ENCODE results near the gene IQCH.

Gene IQCH

GRCh38 chr15:67545864-67546263, 291.3 kb downstream of the IQCH start:
- no peak for TF ChIP-seq CTCF (IDR thresholded peaks at IDR 0.05; ENCODE audit: borderline replicate concordance, control extremely low read depth, extremely low read depth, insufficient read depth, missing control alignments)
- no peak for DNase-seq (ENCODE audit: low spot score)
- in situ Hi-C loops (cut with MboI; ENCODE audit: low sequenced_read_pairs, unreplicated experiment) = no loop called here

- no peak for DNase-seq (ENCODE audit: low spot score)
- in situ Hi-C loops (cut with MboI; ENCODE audit: low sequenced_read_pairs, unreplicated experiment) = no loop called here
- TF ChIP-seq CTCF (IDR thresholded peaks at IDR 0.05; ENCODE audit: borderline replicate concordance, control extremely low read depth, extremely low read depth, insufficient read depth, missing control alignments) = no peak
These were observed 292.5 kb downstream of the IQCH start for GRCh38 chr15:67547064-67547463.

GRCh38 chr15:67547836-67548235, 293.2 kb downstream of the IQCH start:
- TF ChIP-seq CTCF (IDR thresholded peaks at IDR 0.05; ENCODE audit: borderline replicate concordance, control extremely low read depth, extremely low read depth, insufficient read depth, missing control alignments) = no peak
- in situ Hi-C loops (cut with MboI; ENCODE audit: low sequenced_read_pairs, unreplicated experiment) = no loop called here
- DNase-seq (ENCODE audit: low spot score) = no peak

- no peak for TF ChIP-seq CTCF (IDR thresholded peaks at IDR 0.05; ENCODE audit: borderline replicate concordance, control extremely low read depth, extremely low read depth, insufficient read depth, missing control alignments)
- no peak for DNase-seq (ENCODE audit: low spot score)
- in situ Hi-C loops (cut with MboI; ENCODE audit: low sequenced_read_pairs, unreplicated experiment) = no loop called here
These were observed 293.8 kb downstream of the IQCH start for GRCh38 chr15:67548236-67548852.

- DNase-seq (ENCODE audit: low spot score) = no peak
- in situ Hi-C loops (cut with MboI; ENCODE audit: low sequenced_read_pairs, unreplicated experiment) = no loop called here
- TF ChIP-seq CTCF (IDR thresholded peaks at IDR 0.05; ENCODE audit: borderline replicate concordance, control extremely low read depth, extremely low read depth, insufficient read depth, missing control alignments) = no peak
These were observed 294.5 kb downstream of the IQCH start for GRCh38 chr15:67548862-67549651.

GRCh38 chr15:67549736-67550135, 295.1 kb downstream of the IQCH start:
- no peak for DNase-seq (ENCODE audit: low spot score)
- in situ Hi-C loops (cut with MboI; ENCODE audit: low sequenced_read_pairs, unreplicated experiment) = no loop called here
- TF ChIP-seq CTCF (IDR thresholded peaks at IDR 0.05; ENCODE audit: borderline replicate concordance, control extremely low read depth, extremely low read depth, insufficient read depth, missing control alignments) = no peak

All from GM13976 (cell line).